Measurements from ENCODE around the gene SETSIP.

Gene SETSIP

GRCh38 chr1:92095874-92096273 lies 20.7 kb upstream of the SETSIP start:
- H3K27ac ChIP-seq (replicated peaks), result no peak overlapping the region
- TF ChIP-seq SPI1 (IDR thresholded peaks at IDR 0.05; ENCODE audit: borderline replicate concordance, low read depth) (no peak), POLR2AphosphoS5 (IDR thresholded peaks at IDR 0.05; ENCODE audit: low read depth) (no peak), CTCF (IDR thresholded peaks at IDR 0.05; ENCODE audit: insufficient read depth, low read length) (no peak), REST (IDR thresholded peaks at IDR 0.05; ENCODE audit: insufficient replicate concordance, low read depth) (no peak), GABPA (IDR thresholded peaks at IDR 0.05; ENCODE audit: low read depth) (no peak)

DNA sequence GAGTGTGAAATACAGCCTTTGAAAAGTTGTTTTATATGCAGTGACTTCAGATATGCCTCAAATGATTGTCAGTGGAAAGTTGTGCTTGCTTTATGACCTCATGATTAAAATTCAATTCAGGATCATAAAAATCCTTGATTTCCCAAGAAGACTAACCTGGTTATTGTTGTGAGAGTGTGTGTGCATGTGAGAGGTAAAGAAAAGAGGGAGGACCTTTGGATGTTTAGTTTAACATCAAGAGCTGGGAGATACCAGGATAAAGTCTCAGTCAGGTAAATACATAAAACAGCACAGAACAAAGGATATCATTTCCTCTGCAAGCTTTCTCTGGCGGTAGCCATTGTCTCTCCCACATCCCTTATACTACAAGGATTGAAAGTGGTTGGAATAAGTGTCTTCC lies 19.4 kb upstream of the SETSIP start:
- H3K4me3 ChIP-seq (replicated peaks; ENCODE audit: insufficient read depth, low read length), result no peak overlapping the region
- H3K27ac ChIP-seq (replicated peaks), result no peak overlapping the region
- no peak for DNase-seq (ENCODE audit: low read depth in 1 of 2, low spot score in 1 of 2)
- TF ChIP-seq GABPA (IDR thresholded peaks at IDR 0.05; ENCODE audit: low read depth) (no peak), CTCF (IDR thresholded peaks at IDR 0.05; ENCODE audit: insufficient read depth, low read length) (no peak), REST (IDR thresholded peaks at IDR 0.05; ENCODE audit: insufficient replicate concordance, low read depth) (no peak), SPI1 (IDR thresholded peaks at IDR 0.05; ENCODE audit: borderline replicate concordance, low read depth) (no peak), POLR2AphosphoS5 (IDR thresholded peaks at IDR 0.05; ENCODE audit: low read depth) (no peak)
- no peaks in the 10 kb centered on the region for H3K27me3 ChIP-seq (ENCODE audit: insufficient read depth, poor library complexity, severe bottlenecking)

More at GRCh38 chr1:92095874-92096273, 20.7 kb upstream of the SETSIP start:
- DNase-seq (ENCODE audit: low read depth in 1 of 2, low spot score in 1 of 2), result peak; percentile 28 to 33
- no peak overlapping the region for H3K4me3 ChIP-seq (replicated peaks; ENCODE audit: insufficient read depth, low read length)
- H3K27me3 ChIP-seq (ENCODE audit: insufficient read depth, poor library complexity, severe bottlenecking), result no peaks in the 10 kb centered on the region

- no peak for DNase-seq (ENCODE audit: low read depth in 1 of 2, low spot score in 1 of 2)
- Histone ChIP-seq H3K27me3 (ENCODE audit: insufficient read depth, poor library complexity, severe bottlenecking) (no peaks in the 10 kb centered on the region), H3K27ac (replicated peaks) (no peak overlapping the region), H3K4me3 (replicated peaks; ENCODE audit: insufficient read depth, low read length) (no peak overlapping the region)
- TF ChIP-seq GABPA (IDR thresholded peaks at IDR 0.05; ENCODE audit: low read depth) (no peak), REST (IDR thresholded peaks at IDR 0.05; ENCODE audit: insufficient replicate concordance, low read depth) (no peak), SPI1 (IDR thresholded peaks at IDR 0.05; ENCODE audit: borderline replicate concordance, low read depth) (no peak), POLR2AphosphoS5 (IDR thresholded peaks at IDR 0.05; ENCODE audit: low read depth) (no peak), CTCF (IDR thresholded peaks at IDR 0.05; ENCODE audit: insufficient read depth, low read length) (no peak)
Observed at GRCh38 chr1:92094090-92094489, 18.9 kb upstream of the SETSIP start.
